GM23338 (cell line): ENCODE data around the gene P2RY6. TPM values are rescaled to one million over a fixed set of nuclear protein-coding genes. Genes with fewer than 3 reads are reported as not detected.

Experiments
- ATAC-seq: fragments of 200-7000 bp; cut with Tn5 transposase; 3 replicates; pipeline ENCODE4 v1.9.1; 2020
- DNase-seq: peaks from one replicate; pipeline ENCODE4 v3.0.0-alpha.2; 2015; ENCODE audit warnings: low spot score
- H2AFZ ChIP-seq: fragments of 200-600 bp; sonication (generic); 2 replicates; pipeline ENCODE4 v1.8.0; 2016; ENCODE audit warnings: antibody characterized with exemption, mild to moderate bottlenecking, moderate library complexity
- H3F3A ChIP-seq: fragments of 200-600 bp; sonication (generic); replicated peaks from 2 replicates; pipeline ENCODE4 v1.8.0; 2017; ENCODE audit warnings: antibody characterized with exemption, mixed run types, low read depth
- H3K27ac ChIP-seq: fragments of 200-600 bp; sonication (generic); 2 replicates; pipeline ENCODE4 v1.6.1; 2016; ENCODE audit warnings: low read depth
- H3K27me3 ChIP-seq: fragments of 200-600 bp; sonication (generic); 2 replicates; pipeline ENCODE4 v1.8.0; 2016; ENCODE audit warnings: mild to moderate bottlenecking, mixed run types, moderate library complexity; ENCODE audit not compliant: insufficient read depth
- H3K36me3 ChIP-seq: fragments of 200-600 bp; sonication (generic); 2 replicates; pipeline ENCODE4 v1.8.0; 2016; ENCODE audit warnings: mild to moderate bottlenecking; ENCODE audit not compliant: insufficient read depth
- H3K4me1 ChIP-seq: fragments of 200-600 bp; sonication (generic); 2 replicates; pipeline ENCODE4 v1.8.0; 2016; ENCODE audit warnings: mild to moderate bottlenecking, moderate library complexity; ENCODE audit not compliant: insufficient read depth
- H3K4me2 ChIP-seq: fragments of 200-600 bp; sonication (generic); 2 replicates; pipeline ENCODE4 v1.7.1; 2017; ENCODE audit warnings: mixed run types
- H3K4me3 ChIP-seq: fragments of 200-600 bp; sonication (generic); 2 replicates; pipeline ENCODE4 v1.6.1; 2016; ENCODE audit warnings: mixed run types
- H3K79me2 ChIP-seq: fragments of 200-600 bp; sonication (generic); replicated peaks from 2 replicates; pipeline ENCODE4 v1.8.0; 2017; ENCODE audit warnings: mild to moderate bottlenecking; ENCODE audit not compliant: insufficient read depth
- H3K9me2 ChIP-seq: fragments of 200-600 bp; sonication (generic); 2 replicates; pipeline ENCODE4 v1.8.0; 2017; ENCODE audit not compliant: insufficient read depth
- H4K20me1 ChIP-seq: fragments of 200-600 bp; sonication (generic); replicated peaks from 2 replicates; pipeline ENCODE4 v1.8.0; 2017; ENCODE audit warnings: mild to moderate bottlenecking; ENCODE audit not compliant: insufficient read depth
- H3K27ac Mint-ChIP-seq: 2 replicates; pipeline ENCODE4 v1.8.0; 2020; ENCODE audit warnings: inconsistent platforms, mild to moderate bottlenecking, moderate library complexity, mixed read lengths
- H3K27me3 Mint-ChIP-seq: 3 replicates; pipeline ENCODE4 v1.8.0; 2022; ENCODE audit warnings: low read depth, mild to moderate bottlenecking, moderate library complexity, mixed read lengths, inconsistent platforms; ENCODE audit not compliant: insufficient read depth, poor library complexity
- H3K36me3 Mint-ChIP-seq: 3 replicates; pipeline ENCODE4 v1.8.0; 2021; ENCODE audit warnings: low read depth, mild to moderate bottlenecking, inconsistent platforms, moderate library complexity, mixed read lengths
- H3K4me1 Mint-ChIP-seq: 3 replicates; pipeline ENCODE4 v1.8.0; 2020; ENCODE audit warnings: mild to moderate bottlenecking, inconsistent platforms, mixed read lengths
- H3K4me3 Mint-ChIP-seq: 3 replicates; pipeline ENCODE4 v1.8.0; 2021; ENCODE audit warnings: moderate library complexity, mild to moderate bottlenecking, inconsistent platforms, mixed read lengths
- H3K9me3 Mint-ChIP-seq: 3 replicates; pipeline ENCODE4 v1.8.0; 2020; ENCODE audit warnings: moderate library complexity, mild to moderate bottlenecking, inconsistent platforms, mixed read lengths
- CREB1 ChIP-seq: fragments of 250-450 bp; sonication (Bioruptor Pico); IDR thresholded peaks from 2 replicates; pipeline ENCODE4 v1.5.0; 2020; ENCODE audit warnings: low read depth, mild to moderate bottlenecking, moderate library complexity
- ETS1 ChIP-seq: IDR thresholded peaks from 2 replicates; pipeline ENCODE4 v1.6.1; 2016; ENCODE audit warnings: antibody characterized with exemption
- EZH2 ChIP-seq: fragments of 200-600 bp; sonication (generic); IDR thresholded peaks from one replicate; pipeline ENCODE4 v1.8.0; 2017; ENCODE audit warnings: antibody characterized with exemption, mild to moderate bottlenecking, low read depth; ENCODE audit not compliant: unreplicated experiment
- EZH2phosphoT487 ChIP-seq: fragments of 200-600 bp; sonication (generic); IDR thresholded peaks from one replicate; pipeline ENCODE4 v1.8.1; 2018; ENCODE audit warnings: antibody characterized with exemption; ENCODE audit not compliant: unreplicated experiment
- JUNB ChIP-seq: IDR thresholded peaks from one replicate; pipeline ENCODE4 v1.6.1; 2016; ENCODE audit warnings: antibody characterized with exemption; ENCODE audit not compliant: unreplicated experiment
- NANOG ChIP-seq: IDR thresholded peaks from 2 replicates; pipeline ENCODE4 v1.6.1; 2016; ENCODE audit warnings: antibody characterized with exemption, borderline replicate concordance
- POLR2AphosphoS5 ChIP-seq: IDR thresholded peaks from 2 replicates; pipeline ENCODE4 v1.6.1; 2016; ENCODE audit warnings: antibody characterized with exemption, low read depth
- STAT1 ChIP-seq: IDR thresholded peaks from one replicate; pipeline ENCODE4 v1.6.1; 2016; ENCODE audit warnings: antibody characterized with exemption; ENCODE audit not compliant: unreplicated experiment
- ZNF114 ChIP-seq: fragments of 250-450 bp; sonication (Bioruptor Pico); IDR thresholded peaks from 2 replicates; pipeline ENCODE4 v1.5.0; 2020; ENCODE audit warnings: mild to moderate bottlenecking, moderate library complexity
- polyA plus RNA-seq: library from polyadenylated mRNA; unstranded; fragments of >200 nt; fragmentation: Nextera tagmentation; extraction: Ambion mirVana; gene quantifications from 2 replicates; pipeline ENCODE4 v1.2.1, GENCODE V29; 2016
- total RNA-seq: library from RNA; depleted of rRNA; stranded (reverse); fragments of >200 nt; shearing (Covaris generic); gene quantifications from 2 replicates; pipeline ENCODE4 v1.2.3, GENCODE V29; 2014
- TF ChIP-seq, protein P1 (sequence below): fragments of 250-450 bp; sonication (Bioruptor Pico); IDR thresholded peaks from 2 replicates; pipeline ENCODE4 v1.5.0; 2020; ENCODE audit warnings: mild to moderate bottlenecking, moderate library complexity

P2RY6 gene
- total and polyA plus RNA-seq, 2 experiments from 2014 or later = not detected

- no peak overlapping the region for H3K4me3 ChIP-seq
- H3F3A ChIP-seq = no peaks in the 10 kb centered on the region
- no peaks in the 10 kb centered on the region; the same call in 1 of the 2 replicates for H3K9me2 ChIP-seq
- Mint-ChIP-seq H3K27me3 (peaks cover 3% of the 10 kb centered on the region), H3K4me3 (no peak overlapping the region), H3K9me3 (no peaks in the 10 kb centered on the region; the same call in 2 of the 3 replicates), H3K36me3 (no peaks in the 10 kb centered on the region), H3K27ac (no peak overlapping the region), H3K4me1 (no peaks in the 10 kb centered on the region; the same call in 2 of the 3 replicates)
- no peak overlapping the region for H3K27ac ChIP-seq
- TF ChIP-seq EZH2phosphoT487 = no peak
- TF ChIP-seq, protein P1, sequence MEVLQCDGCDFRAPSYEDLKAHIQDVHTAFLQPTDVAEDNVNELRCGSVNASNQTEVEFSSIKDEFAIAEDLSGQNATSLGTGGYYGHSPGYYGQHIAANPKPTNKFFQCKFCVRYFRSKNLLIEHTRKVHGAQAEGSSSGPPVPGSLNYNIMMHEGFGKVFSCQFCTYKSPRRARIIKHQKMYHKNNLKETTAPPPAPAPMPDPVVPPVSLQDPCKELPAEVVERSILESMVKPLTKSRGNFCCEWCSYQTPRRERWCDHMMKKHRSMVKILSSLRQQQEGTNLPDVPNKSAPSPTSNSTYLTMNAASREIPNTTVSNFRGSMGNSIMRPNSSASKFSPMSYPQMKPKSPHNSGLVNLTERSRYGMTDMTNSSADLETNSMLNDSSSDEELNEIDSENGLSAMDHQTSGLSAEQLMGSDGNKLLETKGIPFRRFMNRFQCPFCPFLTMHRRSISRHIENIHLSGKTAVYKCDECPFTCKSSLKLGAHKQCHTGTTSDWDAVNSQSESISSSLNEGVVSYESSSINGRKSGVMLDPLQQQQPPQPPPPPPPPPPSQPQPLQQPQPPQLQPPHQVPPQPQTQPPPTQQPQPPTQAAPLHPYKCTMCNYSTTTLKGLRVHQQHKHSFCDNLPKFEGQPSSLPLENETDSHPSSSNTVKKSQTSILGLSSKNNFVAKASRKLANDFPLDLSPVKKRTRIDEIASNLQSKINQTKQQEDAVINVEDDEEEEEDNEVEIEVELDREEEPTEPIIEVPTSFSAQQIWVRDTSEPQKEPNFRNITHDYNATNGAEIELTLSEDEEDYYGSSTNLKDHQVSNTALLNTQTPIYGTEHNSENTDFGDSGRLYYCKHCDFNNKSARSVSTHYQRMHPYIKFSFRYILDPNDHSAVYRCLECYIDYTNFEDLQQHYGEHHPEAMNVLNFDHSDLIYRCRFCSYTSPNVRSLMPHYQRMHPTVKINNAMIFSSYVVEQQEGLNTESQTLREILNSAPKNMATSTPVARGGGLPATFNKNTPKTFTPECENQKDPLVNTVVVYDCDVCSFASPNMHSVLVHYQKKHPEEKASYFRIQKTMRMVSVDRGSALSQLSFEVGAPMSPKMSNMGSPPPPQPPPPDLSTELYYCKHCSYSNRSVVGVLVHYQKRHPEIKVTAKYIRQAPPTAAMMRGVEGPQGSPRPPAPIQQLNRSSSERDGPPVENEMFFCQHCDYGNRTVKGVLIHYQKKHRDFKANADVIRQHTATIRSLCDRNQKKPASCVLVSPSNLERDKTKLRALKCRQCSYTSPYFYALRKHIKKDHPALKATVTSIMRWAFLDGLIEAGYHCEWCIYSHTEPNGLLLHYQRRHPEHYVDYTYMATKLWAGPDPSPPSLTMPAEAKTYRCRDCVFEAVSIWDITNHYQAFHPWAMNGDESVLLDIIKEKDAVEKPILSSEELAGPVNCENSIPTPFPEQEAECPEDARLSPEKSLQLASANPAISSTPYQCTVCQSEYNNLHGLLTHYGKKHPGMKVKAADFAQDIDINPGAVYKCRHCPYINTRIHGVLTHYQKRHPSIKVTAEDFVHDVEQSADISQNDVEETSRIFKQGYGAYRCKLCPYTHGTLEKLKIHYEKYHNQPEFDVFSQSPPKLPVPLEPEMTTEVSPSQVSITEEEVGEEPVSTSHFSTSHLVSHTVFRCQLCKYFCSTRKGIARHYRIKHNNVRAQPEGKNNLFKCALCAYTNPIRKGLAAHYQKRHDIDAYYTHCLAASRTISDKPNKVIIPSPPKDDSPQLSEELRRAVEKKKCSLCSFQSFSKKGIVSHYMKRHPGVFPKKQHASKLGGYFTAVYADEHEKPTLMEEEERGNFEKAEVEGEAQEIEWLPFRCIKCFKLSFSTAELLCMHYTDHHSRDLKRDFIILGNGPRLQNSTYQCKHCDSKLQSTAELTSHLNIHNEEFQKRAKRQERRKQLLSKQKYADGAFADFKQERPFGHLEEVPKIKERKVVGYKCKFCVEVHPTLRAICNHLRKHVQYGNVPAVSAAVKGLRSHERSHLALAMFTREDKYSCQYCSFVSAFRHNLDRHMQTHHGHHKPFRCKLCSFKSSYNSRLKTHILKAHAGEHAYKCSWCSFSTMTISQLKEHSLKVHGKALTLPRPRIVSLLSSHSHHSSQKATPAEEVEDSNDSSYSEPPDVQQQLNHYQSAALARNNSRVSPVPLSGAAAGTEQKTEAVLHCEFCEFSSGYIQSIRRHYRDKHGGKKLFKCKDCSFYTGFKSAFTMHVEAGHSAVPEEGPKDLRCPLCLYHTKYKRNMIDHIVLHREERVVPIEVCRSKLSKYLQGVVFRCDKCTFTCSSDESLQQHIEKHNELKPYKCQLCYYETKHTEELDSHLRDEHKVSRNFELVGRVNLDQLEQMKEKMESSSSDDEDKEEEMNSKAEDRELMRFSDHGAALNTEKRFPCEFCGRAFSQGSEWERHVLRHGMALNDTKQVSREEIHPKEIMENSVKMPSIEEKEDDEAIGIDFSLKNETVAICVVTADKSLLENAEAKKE (CRISPR knock-in tag) = no peak
- no peak for TF ChIP-seq STAT1
- no peak for TF ChIP-seq ZNF114 (CRISPR knock-in tag)
- TF ChIP-seq EZH2 = no peak
- TF ChIP-seq CREB1 (CRISPR knock-in tag) = no peak
- TF ChIP-seq POLR2AphosphoS5 = no peak
- no peak for TF ChIP-seq JUNB
- TF ChIP-seq ETS1 = no peak
- TF ChIP-seq NANOG = no peak
- H3K4me1 ChIP-seq = 0 out of 2 replicates have a peak, but pooled peaks cover 4% of the 10 kb centered on the region
- H4K20me1 ChIP-seq = no peaks in the 10 kb centered on the region
- H2AFZ ChIP-seq = no peak overlapping the region
- no peaks in the 10 kb centered on the region for H3K79me2 ChIP-seq
- H3K27me3 ChIP-seq = no peaks in the 10 kb centered on the region
- no peak overlapping the region for H3K4me2 ChIP-seq
- ATAC-seq (no peak), DNase-seq (no peak)
- H3K36me3 ChIP-seq = no peaks in the 10 kb centered on the region
Measured at GRCh38 chr11:73281201-73281741, 9.1 kb downstream of the P2RY6 start.
